ENCODE data around the gene AMTN. TPM values are rescaled to one million over a fixed set of nuclear protein-coding genes. Genes with fewer than 3 reads are reported as not detected.

Gene AMTN
- polyA plus RNA-seq, 1 experiment: not detected

GRCh38 chr4:70575964-70576363 is 57.6 kb downstream of the AMTN start:
- DNase-seq (ENCODE audit: low read depth, low spot score): no peak
- Histone ChIP-seq H3K9me3 (ENCODE audit: control insufficient read depth, insufficient read depth, low read length) (no peaks in the 10 kb centered on the region), H3K27me3 (ENCODE audit: control insufficient read depth, insufficient read depth, low read length) (peaks cover 2% of the 10 kb centered on the region), H3K4me3 (ENCODE audit: low read depth, low read length) (no peak overlapping the region), H3K27ac (ENCODE audit: low read depth, low read length) (no peak overlapping the region)
- TF ChIP-seq CTCF (IDR thresholded peaks at IDR 0.05; ENCODE audit: low read depth, low read length): no peak
- POLR2A ChIA-PET: no interaction called here
- CTCF ChIA-PET: no interaction called here

DNA sequence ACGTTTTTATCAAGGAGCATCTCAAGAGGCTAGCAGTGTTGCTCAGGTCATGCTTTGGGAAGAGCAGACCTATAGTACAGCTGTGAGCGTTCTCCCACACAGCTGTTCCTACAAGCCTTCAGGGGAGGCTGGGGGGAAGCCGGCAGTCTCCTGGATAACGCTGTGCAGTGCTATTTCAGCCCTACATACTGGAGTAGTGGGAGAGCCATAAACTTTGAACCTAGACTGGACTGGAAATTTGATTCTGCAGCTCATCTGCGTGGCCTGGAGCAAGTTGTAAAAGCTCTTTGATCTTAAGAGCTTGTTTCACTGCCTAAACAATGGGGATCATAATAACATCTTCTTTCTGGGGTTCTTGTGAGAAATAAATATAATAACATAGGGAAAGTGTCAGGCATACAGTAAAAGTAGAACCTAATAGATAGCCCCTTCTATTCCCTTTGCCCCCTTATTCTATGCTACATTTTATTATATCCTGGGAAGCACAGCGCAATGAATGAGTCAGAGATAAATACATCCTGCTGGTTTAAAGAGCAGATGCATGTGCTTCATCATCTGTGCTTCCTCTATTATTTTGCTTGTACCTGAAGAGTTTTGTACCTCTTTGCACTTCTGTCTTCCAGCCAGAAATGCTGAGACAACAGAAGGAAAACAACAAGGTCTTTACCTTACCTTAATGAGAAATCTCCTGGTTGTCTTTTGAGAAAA is 59.0 kb downstream of the AMTN start:
- POLR2A ChIA-PET: no interaction called here

DNA sequence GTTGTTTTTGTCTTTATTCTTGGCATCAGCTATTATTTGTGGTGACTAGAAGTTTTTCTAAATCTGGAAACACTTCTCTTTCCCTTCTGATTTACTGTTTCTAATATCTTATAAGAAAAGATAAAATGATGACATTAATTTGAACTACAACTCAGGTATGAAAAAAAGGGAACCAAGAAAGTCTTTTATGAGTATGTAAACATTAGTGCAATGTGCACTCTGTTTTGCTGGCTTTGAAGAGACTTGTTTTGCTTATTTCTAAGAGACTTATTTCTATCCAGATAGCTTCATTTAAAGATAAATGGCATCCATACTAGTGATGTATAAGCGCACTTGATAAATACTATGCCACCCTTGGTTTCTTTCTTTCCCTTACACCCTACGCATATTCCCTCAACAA is 63.6 kb downstream of the AMTN start:
- Histone ChIP-seq H3K9me3 (ENCODE audit: control insufficient read depth, insufficient read depth, low read length) (no peaks in the 10 kb centered on the region), H3K4me3 (ENCODE audit: low read depth, low read length) (no peak overlapping the region), H3K27ac (ENCODE audit: low read depth, low read length) (no peak overlapping the region), H3K27me3 (ENCODE audit: control insufficient read depth, insufficient read depth, low read length) (peaks cover 5% of the 10 kb centered on the region)
- ChIA-PET CTCF (interaction anchor here (0.9 kb wide), 1 partner anchor 23 kb away, joined by 3 read pairs; no protein-coding TSS in a partner anchor), POLR2A (no interaction called here)
- DNase-seq (ENCODE audit: low read depth, low spot score): no peak
- no peak for TF ChIP-seq CTCF (IDR thresholded peaks at IDR 0.05; ENCODE audit: low read depth, low read length)

More for the DNA sequence above, 59.0 kb downstream of the AMTN start:
- H3K27ac ChIP-seq (ENCODE audit: low read depth, low read length): no peak overlapping the region
- no peak for TF ChIP-seq CTCF (IDR thresholded peaks at IDR 0.05; ENCODE audit: low read depth, low read length)
- H3K27me3 ChIP-seq (ENCODE audit: control insufficient read depth, insufficient read depth, low read length): peaks cover 2% of the 10 kb centered on the region
- no peaks in the 10 kb centered on the region for H3K9me3 ChIP-seq (ENCODE audit: control insufficient read depth, insufficient read depth, low read length)
- DNase-seq (ENCODE audit: low read depth, low spot score): no peak
- CTCF ChIA-PET: interaction anchor here (0.6 kb wide), 1 partner anchor 1147 kb away, joined by 3 read pairs; no protein-coding TSS in a partner anchor
- no peak overlapping the region for H3K4me3 ChIP-seq (ENCODE audit: low read depth, low read length)

Other genes starting within 250 kb of the AMTN start
- not detected in 2 replicates for gene CABS1, start 183.6 kb upstream of the AMTN start, polyA plus RNA-seq (2011; rRNA removed)
- not detected in 2 replicates for gene SMR3A, start 157.8 kb upstream of the AMTN start, polyA plus RNA-seq (2011; rRNA removed)
- not detected in 2 replicates for gene SMR3B, start 135.4 kb upstream of the AMTN start, polyA plus RNA-seq (2011; rRNA removed)
- gene OPRPN, start 120.6 kb upstream of the AMTN start, polyA plus RNA-seq (2011; rRNA removed): not detected in 2 replicates
- not detected in 2 replicates for gene MUC7, start 46.4 kb upstream of the AMTN start, polyA plus RNA-seq (2011; rRNA removed)
- not detected in 2 replicates for gene AMBN, start 73.7 kb downstream of the AMTN start, polyA plus RNA-seq (2011; rRNA removed)
- 0.05 and 0.14 TPM in 2 replicates for gene ENAM, start 110.2 kb downstream of the AMTN start, polyA plus RNA-seq (2011; rRNA removed)
- 0.61 and 1.1 TPM in 2 replicates for gene JCHAIN, start 147.9 kb downstream of the AMTN start, polyA plus RNA-seq (2011; rRNA removed)
- 24.3 and 27.1 TPM in 2 replicates for gene UTP3, start 170.0 kb downstream of the AMTN start, polyA plus RNA-seq (2011; rRNA removed)
- 39.1 and 57.9 TPM in 2 replicates for gene RUFY3, start 203.4 kb downstream of the AMTN start, polyA plus RNA-seq (2011; rRNA removed)